Cardiac septum (tissue), 1 donor: ENCODE data around the gene DCHS2. TPM values are rescaled to one million over a fixed set of nuclear protein-coding genes. Genes with fewer than 3 reads are reported as not detected.

Experiments used
- DNase-seq: peaks from one replicate; pipeline ENCODE4 v3.0.0-alpha.2; 2020; ENCODE audit warnings: low spot score
- intact Hi-C: fragments of 100-400 bp; cut with DNase I; formaldehyde crosslinking; loops from one replicate; pipeline ENCODE4 v1.14.0; 2022
- total RNA-seq: library from RNA; stranded (reverse); fragmentation: NEBNext Ultra II Directional; extraction: Animal tissue kit (Norgen Biotek cat#: 25700); gene quantifications from one replicate; pipeline ENCODE4 v1.2.1, GENCODE V29; 2021
- donor health status: DM: no; HTN: no; CAD: no.

The DCHS2 gene
- total RNA-seq, 1 donor from 2014 or later, result not detected

GRCh38 chr4:154490583-154491340 lies 837 bp downstream of the DCHS2 start:
- DNase-seq, result no peak
- intact Hi-C loops, result no loop called here

GRCh38 chr4:154490234-154490582 lies 1.4 kb downstream of the DCHS2 start:
- intact Hi-C loops, result no loop called here
- DNase-seq, result no peak

- no peak for DNase-seq
These were observed 1.9 kb downstream of the DCHS2 start for GRCh38 chr4:154489558-154490233.

GRCh38 chr4:154487145-154487544 lies 4.5 kb downstream of the DCHS2 start:
- no peak for DNase-seq
- intact Hi-C loops, result no loop called here

More at GRCh38 chr4:154489558-154490233, 1.9 kb downstream of the DCHS2 start:
- intact Hi-C loops, result no loop called here

GRCh38 chr4:154485127-154485773 lies 6.3 kb downstream of the DCHS2 start:
- no peak for DNase-seq
- intact Hi-C loops, result no loop called here

GRCh38 chr4:154478547-154478946 lies 13.1 kb downstream of the DCHS2 start:
- intact Hi-C loops, result no loop called here
- DNase-seq, result no peak

- intact Hi-C loops, result no loop called here
- no peak for DNase-seq
These were observed 13.5 kb downstream of the DCHS2 start for GRCh38 chr4:154478128-154478527.

- intact Hi-C loops, result no loop called here
- DNase-seq, result no peak
These were observed 15.4 kb downstream of the DCHS2 start for GRCh38 chr4:154476232-154476631.

GRCh38 chr4:154475820-154476219 lies 15.8 kb downstream of the DCHS2 start:
- DNase-seq, result no peak
- intact Hi-C loops, result no loop called here

GRCh38 chr4:154473497-154473896 lies 18.1 kb downstream of the DCHS2 start:
- DNase-seq, result no peak
- intact Hi-C loops, result no loop called here

- intact Hi-C loops, result no loop called here
- DNase-seq, result no peak
These were observed 18.7 kb downstream of the DCHS2 start for GRCh38 chr4:154472858-154473257.

GRCh38 chr4:154471526-154472331 lies 19.9 kb downstream of the DCHS2 start:
- DNase-seq, result no peak
- intact Hi-C loops, result no loop called here

- no peak for DNase-seq
- intact Hi-C loops, result no loop called here
These were observed 20.6 kb downstream of the DCHS2 start for GRCh38 chr4:154471032-154471431.

GRCh38 chr4:154467886-154468285 lies 23.7 kb downstream of the DCHS2 start:
- intact Hi-C loops, result no loop called here
- no peak for DNase-seq

- DNase-seq, result no peak
These were observed 25.3 kb downstream of the DCHS2 start for GRCh38 chr4:154466336-154466735.

GRCh38 chr4:154465085-154465484 lies 26.5 kb downstream of the DCHS2 start:
- intact Hi-C loops, result no loop called here
- DNase-seq, result no peak

More at GRCh38 chr4:154466336-154466735, 25.3 kb downstream of the DCHS2 start:
- intact Hi-C loops, result no loop called here

GRCh38 chr4:154464654-154465053 lies 26.9 kb downstream of the DCHS2 start:
- intact Hi-C loops, result no loop called here

GRCh38 chr4:154462081-154462810 lies 29.4 kb downstream of the DCHS2 start:
- intact Hi-C loops, result no loop called here
- DNase-seq, result no peak

More at GRCh38 chr4:154464654-154465053, 26.9 kb downstream of the DCHS2 start:
- DNase-seq, result no peak

- intact Hi-C loops, result no loop called here
These were observed 34.1 kb downstream of the DCHS2 start for GRCh38 chr4:154457471-154457870.

More at GRCh38 chr4:154457471-154457870, 34.1 kb downstream of the DCHS2 start:
- no peak for DNase-seq
